MV-4-11 (cell line): Measurements from ENCODE around the gene CLSTN2.

Experiments used
- DNase-seq: peaks from one replicate; lab custom pipeline; 2025; lab: John Stamatoyannopoulos, UW

CLSTN2 gene

DNA sequence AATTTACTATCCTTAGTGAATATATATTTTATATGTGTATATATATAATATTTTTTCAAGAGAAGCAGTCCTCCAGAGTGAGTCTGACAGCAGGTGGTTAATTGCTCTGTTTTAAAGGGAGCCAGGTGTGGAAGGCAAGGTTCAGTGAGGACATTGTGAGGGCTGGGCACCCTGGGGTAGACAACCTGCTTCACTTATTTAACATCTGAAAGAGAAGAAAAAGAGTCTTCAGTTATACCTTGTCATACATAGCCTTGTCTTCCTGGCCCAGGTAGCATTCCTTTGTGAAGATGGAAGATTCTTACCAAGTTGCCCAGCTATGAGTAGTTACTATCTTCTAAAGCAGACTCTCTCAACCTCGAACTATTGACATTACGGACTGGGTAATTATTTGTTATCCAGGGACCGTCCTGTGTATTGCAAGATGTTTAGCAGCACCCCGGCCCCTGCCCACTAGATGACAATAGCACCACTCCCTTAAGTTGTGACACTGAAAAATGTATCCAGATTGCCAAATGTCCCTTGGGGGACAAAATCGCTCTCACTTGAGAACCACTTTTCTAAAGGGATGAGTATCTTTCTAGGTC is 406.9 kb downstream of the CLSTN2 start:
- no peak for DNase-seq

- DNase-seq: no peak
Measured at GRCh38 chr3:140342668-140343067, 407.7 kb downstream of the CLSTN2 start.

- no peak for DNase-seq
Measured at GRCh38 chr3:140343211-140344081, 408.5 kb downstream of the CLSTN2 start.

- no peak for DNase-seq
Measured at GRCh38 chr3:140344082-140344454, 409.1 kb downstream of the CLSTN2 start.

GRCh38 chr3:140344601-140345205 is 409.7 kb downstream of the CLSTN2 start:
- DNase-seq: no peak

DNA sequence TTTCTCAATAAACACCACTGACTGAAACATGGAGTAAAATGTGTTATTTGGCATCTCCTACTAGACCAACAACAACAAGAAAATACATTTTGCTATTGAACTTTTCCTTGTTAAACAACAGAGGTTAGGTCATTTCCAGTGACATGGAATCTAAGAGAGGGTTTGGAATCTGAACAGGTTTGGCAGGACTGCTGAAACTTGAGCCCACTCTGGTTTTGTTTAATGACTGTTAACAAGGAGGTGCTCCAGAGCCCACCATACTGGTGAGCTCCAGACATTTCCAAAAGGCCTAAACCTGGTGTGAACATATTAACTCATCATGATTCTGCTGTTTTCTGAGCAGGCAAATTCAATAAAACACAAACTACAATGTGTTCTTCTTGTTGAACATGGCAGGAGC is 412.2 kb downstream of the CLSTN2 start:
- no peak for DNase-seq

DNA sequence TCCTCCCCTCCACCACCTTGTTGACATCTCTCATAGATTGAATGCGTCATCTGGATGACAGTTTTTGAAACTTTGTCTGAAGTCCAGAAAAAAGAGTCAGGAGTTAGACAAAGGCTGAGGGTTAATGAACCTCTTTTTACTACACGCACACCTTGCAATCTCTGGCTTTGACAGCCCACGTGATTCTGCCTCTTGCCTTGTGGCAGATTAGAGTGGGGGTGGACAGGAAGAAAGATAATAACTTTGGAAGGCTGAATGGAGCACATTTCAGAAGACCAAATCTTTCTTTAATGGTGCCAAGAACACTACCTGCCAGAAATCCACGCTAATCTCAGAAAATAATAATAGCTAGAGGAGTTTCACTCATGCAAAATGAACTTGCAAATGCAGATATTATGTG is 415.0 kb downstream of the CLSTN2 start:
- no peak for DNase-seq

- DNase-seq: no peak
Measured at GRCh38 chr3:140351466-140351865, 416.5 kb downstream of the CLSTN2 start.

DNA sequence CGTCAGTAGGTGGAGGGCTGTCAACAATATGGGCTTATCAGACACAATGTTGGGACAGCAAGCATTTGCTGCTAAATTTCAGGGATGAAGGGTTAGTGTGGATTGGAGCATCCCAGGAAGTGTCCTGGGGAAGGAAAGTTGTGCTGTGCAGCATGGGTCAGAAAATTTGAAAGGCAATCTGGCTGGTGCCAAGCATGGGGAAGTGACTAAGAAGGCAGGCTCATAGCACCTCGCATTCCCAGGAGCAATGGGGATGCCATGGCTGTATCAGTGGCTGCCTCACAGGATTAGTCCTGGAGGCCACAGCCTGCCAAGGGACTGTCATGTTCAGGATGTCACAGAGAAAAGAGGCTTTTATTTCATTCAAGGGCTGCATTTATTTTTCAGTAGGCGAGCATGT is 420.5 kb downstream of the CLSTN2 start:
- DNase-seq: no peak

GRCh38 chr3:140358686-140359085 is 423.7 kb downstream of the CLSTN2 start:
- DNase-seq: no peak

DNA sequence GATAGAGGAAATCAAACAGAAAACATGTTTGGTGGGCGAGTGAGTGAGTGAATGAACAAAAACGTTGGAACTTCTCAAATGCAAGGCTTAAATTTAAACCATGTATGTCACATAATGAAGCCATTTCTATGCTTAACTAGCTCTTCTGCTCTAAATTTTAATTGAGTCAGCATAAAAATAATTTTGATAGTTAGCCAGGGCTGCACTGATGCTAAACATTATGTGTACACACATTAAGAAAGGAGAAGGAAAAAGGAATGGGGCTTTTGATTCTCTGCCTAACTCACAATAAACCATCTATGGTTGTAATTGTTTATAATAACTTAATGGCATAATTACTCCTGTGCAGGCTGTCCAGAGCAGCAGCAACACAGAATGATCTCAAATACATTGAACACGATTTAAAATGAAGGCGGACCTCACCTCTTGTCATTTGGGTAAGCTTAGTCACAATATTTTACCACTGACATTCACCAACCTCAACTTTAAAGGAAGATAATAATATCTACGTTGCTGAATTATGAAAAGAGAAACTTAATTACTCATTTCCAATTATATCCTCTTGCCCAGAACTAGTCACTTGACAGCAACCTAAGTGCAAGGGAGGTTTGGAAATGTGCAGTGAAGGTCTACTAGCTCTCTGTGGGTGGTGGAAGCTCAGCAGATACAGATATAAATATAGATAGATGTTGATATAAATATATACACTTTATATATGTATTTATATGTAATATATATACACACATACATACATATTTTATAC is 424.4 kb downstream of the CLSTN2 start:
- DNase-seq: no peak

- no peak for DNase-seq
Measured at GRCh38 chr3:140360332-140360731, 425.3 kb downstream of the CLSTN2 start.

DNA sequence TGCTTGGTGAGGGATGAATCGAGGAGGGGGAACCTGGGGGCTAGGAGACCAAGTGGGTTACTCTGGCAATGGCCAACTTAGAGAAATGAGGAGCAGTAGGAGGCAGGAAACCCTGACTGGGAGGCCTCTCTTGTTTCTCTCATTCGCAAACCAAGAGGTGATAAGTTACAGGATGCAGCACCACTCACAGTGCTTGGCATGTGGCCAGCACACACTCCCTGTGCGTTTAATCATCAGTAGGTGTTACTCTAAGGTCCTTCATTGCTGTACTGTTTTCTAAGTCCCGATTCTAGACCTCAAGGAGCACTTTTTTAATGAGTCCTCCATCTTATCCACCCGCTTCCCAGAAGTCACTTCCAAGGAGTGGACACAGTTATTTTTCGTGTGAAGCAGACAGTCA is 428.8 kb downstream of the CLSTN2 start:
- DNase-seq: no peak

DNA sequence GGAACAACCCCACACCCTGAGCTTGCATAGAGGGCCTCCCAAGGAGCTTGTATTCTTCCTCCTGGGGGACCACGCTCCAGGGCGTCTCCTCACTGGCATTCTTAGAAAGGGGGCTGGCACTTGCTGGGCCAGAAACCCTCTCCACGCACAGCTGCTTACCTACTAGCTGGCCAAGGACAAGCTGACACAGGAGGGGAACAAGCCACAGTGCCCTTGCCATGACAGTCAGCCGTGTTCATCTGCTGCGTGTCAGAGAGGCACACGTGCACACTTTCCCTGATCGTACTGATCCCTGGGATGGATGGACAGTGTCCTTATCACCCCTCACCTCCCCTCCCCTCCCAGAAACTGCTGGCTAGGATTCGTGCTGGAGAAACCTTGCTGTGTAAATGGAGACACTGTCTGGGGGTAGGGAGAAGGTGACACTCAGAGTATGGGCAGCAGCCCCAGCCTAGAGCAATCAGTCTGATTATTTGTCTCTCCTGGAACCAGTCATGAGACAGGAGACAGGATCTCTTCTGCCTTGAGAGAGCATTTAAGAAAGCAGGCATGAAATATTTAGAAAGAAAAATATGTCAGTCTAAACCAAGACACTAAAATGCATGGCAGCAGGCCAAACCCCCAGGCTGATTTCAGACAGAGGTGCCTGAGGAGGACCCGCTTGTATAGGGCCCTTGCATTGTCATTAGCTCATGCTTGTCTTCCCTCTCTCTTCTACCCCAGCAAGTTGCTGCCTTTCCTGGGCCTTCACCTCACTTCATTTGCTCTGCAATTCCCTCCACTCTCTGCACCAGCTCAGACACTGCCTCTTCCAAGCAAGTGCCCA is 431.1 kb downstream of the CLSTN2 start:
- no peak for DNase-seq

DNA sequence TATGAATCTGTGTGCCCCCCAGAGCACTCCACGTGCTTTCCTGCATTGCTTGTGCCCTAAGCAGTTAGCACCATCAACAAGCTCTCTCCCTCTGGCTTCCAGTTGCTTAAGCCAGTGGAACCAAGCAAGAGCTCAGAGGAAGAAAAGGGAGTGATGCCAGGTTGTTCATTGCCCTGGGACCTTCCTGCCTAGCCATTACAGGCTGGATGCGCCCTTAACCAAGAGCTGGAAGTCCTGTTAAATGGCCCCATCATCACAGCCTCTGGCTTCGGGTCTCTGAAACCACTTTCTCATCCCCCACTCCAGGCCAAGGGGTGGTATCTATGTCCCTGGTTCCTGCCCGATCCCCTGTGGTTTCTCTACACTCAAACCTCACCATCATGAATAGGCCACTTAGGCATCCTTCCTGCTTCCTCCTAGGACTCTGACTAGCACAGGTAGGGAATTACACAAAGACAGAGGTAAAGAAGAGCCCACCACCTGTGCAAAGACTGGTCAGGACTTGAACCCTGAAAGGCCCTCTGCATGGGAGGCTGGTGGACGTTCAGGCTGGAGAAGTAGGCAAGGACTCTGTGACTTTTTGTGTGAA is 433.3 kb downstream of the CLSTN2 start:
- DNase-seq: no peak

DNA sequence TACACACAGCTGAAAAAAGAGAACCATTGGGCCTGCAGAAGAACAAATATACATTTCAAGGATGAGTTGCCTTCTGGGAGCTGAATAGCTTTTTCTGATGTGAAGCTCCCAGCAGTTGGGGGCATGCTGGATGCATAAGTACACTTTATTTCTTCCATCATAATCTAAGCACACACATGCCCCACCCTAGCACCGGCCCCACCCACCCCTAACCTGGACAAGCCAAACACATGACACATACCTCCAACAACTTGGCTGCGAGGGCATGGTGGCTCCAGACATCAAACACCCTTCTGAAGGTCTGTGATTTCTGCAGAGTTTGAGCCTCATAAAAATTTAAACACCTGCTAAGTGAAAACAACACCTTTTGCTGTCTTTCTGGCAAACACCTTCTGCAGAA is 435.7 kb downstream of the CLSTN2 start:
- no peak for DNase-seq

DNA sequence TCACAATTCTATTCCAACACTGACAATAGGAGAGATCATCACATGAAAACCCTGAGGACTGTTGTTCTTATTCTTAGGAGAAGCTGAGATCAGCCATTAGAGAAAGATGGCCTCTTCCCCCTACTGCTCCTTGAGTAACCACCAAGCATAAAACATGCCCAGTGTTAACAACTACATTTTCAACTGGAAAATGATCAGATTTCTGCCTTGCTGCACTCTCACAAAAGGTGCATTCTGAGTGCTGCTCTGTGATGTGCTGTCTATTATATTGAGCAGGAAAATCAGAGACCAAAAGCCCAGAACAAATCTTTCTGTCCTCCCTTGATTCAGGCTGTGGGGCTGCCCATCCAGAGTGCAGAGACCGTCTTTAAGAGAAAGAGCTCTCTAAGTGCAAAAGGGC is 438.2 kb downstream of the CLSTN2 start:
- no peak for DNase-seq

DNA sequence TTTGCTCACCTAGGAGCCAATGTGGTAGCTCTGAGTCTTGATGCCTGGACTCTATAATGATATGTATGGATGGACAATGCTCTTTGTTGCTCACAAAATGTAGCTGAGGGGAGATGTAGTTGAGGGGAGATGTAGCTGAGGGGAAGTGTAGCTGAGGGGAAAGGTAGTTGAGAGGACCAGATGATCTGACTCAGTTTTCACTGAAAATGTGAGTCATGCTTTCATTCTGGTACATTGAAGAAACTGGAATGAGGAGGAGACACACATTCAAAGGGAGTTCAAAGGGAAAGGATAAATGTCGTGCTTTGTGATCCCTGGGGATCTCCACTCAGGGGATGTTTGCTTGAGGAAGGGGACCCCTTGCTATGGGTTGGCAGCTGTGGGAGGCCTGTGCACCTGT is 440.0 kb downstream of the CLSTN2 start:
- DNase-seq: no peak

DNA sequence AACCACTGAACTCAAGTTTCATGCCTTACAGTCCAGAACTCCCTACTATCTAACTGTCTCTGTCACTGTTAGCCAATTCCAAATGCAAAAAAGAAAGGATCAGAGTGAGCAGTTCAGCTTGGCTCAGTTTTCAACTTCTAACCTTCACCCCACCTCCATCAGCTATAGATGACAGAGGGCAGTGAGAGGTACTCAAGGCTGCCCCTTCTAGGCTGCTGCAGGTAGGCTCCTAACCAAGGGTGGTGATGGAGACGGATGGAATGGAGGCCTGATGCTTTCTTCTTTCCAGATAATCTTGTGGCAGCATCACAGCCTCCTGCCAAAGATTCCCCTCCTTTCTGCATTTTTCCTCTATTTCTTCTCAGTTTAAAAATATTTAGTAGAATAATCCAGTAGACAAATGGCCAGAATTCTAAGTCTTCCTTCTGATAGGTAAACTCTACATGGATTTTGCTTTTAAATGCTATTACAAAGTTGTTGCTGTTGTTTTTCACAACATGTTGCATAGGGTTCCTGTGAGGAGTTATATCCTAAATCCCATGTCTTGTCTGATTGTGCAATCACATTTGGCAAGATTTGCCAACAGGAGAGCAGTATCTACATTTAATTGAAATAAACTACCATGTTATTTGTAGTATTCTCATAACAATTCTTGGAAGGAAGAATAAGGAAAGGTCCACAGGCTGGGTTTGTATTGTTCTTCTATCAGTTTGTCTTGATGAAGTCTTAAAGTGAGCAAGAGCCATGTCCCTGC is 441.3 kb downstream of the CLSTN2 start:
- DNase-seq: no peak

DNA sequence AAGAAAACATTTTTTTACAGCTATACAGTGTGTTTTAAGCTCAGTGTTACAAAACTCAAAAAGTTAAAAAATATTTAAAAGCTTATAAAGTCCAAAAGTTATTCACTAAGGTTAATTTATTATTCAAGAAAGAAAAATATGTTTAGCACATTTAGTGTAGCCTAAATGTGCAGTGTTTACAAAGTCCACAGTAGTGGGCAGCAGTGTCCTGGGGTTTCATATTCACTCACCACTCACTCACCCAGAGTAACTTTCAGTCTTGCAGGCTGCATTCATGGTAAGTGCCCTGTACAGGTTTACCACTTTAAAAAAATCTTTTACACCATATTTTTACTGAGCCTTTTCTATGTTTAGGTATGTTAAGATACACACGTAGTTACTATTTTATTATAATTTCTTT is 442.7 kb downstream of the CLSTN2 start:
- no peak for DNase-seq
